H9 (cell line): ENCODE data around the gene HSD17B2. TPM values are rescaled to one million over a fixed set of nuclear protein-coding genes. Genes with fewer than 3 reads are reported as not detected.

ENCODE experiments used
- DNase-seq: peaks from one replicate; pipeline ENCODE4 v3.0.0-alpha.2; 2017
- H2AFZ ChIP-seq: one replicate; pipeline ENCODE4 v1.6.1; 2013; ENCODE audit warnings: mild to moderate bottlenecking, low read length, control low read depth, moderate library complexity
- H2AK5ac ChIP-seq: 2 replicates; pipeline ENCODE4 v1.6.1; 2013; ENCODE audit warnings: low read length, control low read depth, mixed read lengths; ENCODE audit not compliant: insufficient read length
- H2BK120ac ChIP-seq: one replicate; pipeline ENCODE4 v1.6.1; 2013; ENCODE audit warnings: low read depth, mild to moderate bottlenecking, low read length, control low read depth, inconsistent platforms; ENCODE audit not compliant: poor library complexity, severe bottlenecking
- H2BK12ac ChIP-seq: 2 replicates; pipeline ENCODE4 v1.6.1; 2013; ENCODE audit warnings: low read length, control low read depth, mixed read lengths, low read depth; ENCODE audit not compliant: insufficient read length
- H2BK15ac ChIP-seq: 2 replicates; pipeline ENCODE4 v1.6.1; 2013; ENCODE audit warnings: low read depth, low read length, control low read depth
- H2BK20ac ChIP-seq: one replicate; pipeline ENCODE4 v1.6.1; 2013; ENCODE audit warnings: low read depth, mild to moderate bottlenecking, low read length, control low read depth, inconsistent platforms; ENCODE audit not compliant: poor library complexity, severe bottlenecking
- H2BK5ac ChIP-seq: 2 replicates; pipeline ENCODE4 v1.6.1; 2013; ENCODE audit warnings: low read length, control low read depth, mixed read lengths; ENCODE audit not compliant: insufficient read length
- H3K14ac ChIP-seq: 2 replicates; pipeline ENCODE4 v1.6.1; 2013; ENCODE audit warnings: low read length, control low read depth; ENCODE audit not compliant: insufficient read depth
- H3K18ac ChIP-seq: 2 replicates; pipeline ENCODE4 v1.6.1; 2013; ENCODE audit warnings: low read depth, mild to moderate bottlenecking, mixed read lengths, low read length, control low read depth; ENCODE audit not compliant: insufficient read length
- H3K23ac ChIP-seq: 2 replicates; pipeline ENCODE4 v1.6.1; 2013; ENCODE audit warnings: low read length, control low read depth, mixed read lengths, low read depth; ENCODE audit not compliant: insufficient read length
- H3K23me2 ChIP-seq: 2 replicates; pipeline ENCODE4 v1.6.1; 2013; ENCODE audit warnings: low read depth, mild to moderate bottlenecking, mixed read lengths, low read length, control low read depth; ENCODE audit not compliant: insufficient read length, poor library complexity, severe bottlenecking
- H3K27ac ChIP-seq: 2 replicates; pipeline ENCODE4 v1.5.1; 2013; ENCODE audit warnings: low read length, control low read depth, mixed read lengths, low read depth; ENCODE audit not compliant: insufficient read length
- H3K27me3 ChIP-seq: 2 replicates; pipeline ENCODE4 v1.6.1; 2013; ENCODE audit warnings: low read length, control low read depth, inconsistent platforms; ENCODE audit not compliant: insufficient read depth
- H3K4ac ChIP-seq: 2 replicates; pipeline ENCODE4 v1.6.1; 2013; ENCODE audit warnings: low read depth, mild to moderate bottlenecking, control low read depth, inconsistent platforms, low read length, moderate library complexity
- H3K4me1 ChIP-seq: 2 replicates; pipeline ENCODE4 v1.6.1; 2013; ENCODE audit warnings: low read length, control low read depth, inconsistent platforms; ENCODE audit not compliant: insufficient read depth
- H3K4me2 ChIP-seq: 2 replicates; pipeline ENCODE4 v1.6.1; 2013; ENCODE audit warnings: low read length, control low read depth, mixed read lengths; ENCODE audit not compliant: insufficient read length, insufficient read depth
- H3K56ac ChIP-seq: 2 replicates; pipeline ENCODE4 v1.6.1; 2013; ENCODE audit warnings: low read depth, mild to moderate bottlenecking, mixed read lengths, low read length, control low read depth; ENCODE audit not compliant: insufficient read length
- H3K79me1 ChIP-seq: 2 replicates; pipeline ENCODE4 v1.6.1; 2013; ENCODE audit warnings: low read depth, mild to moderate bottlenecking, moderate library complexity, low read length, control low read depth, inconsistent platforms; ENCODE audit not compliant: insufficient read depth, poor library complexity, severe bottlenecking
- H3K79me2 ChIP-seq: 2 replicates; pipeline ENCODE4 v1.6.1; 2013; ENCODE audit warnings: low read length, control low read depth, inconsistent platforms; ENCODE audit not compliant: insufficient read depth
- H3K9ac ChIP-seq: 2 replicates; pipeline ENCODE4 v1.6.1; 2013; ENCODE audit warnings: low read length, control low read depth, mixed read lengths; ENCODE audit not compliant: insufficient read length; ENCODE audit errors: extremely low read depth
- H3K9me3 ChIP-seq: one replicate; pipeline ENCODE4 v1.6.1; 2013; ENCODE audit warnings: low read depth, low read length, inconsistent platforms; ENCODE audit not compliant: control insufficient read depth
- H3T11ph ChIP-seq: one replicate; pipeline ENCODE4 v1.6.1; 2013; ENCODE audit warnings: mild to moderate bottlenecking, low read length, control low read depth, inconsistent platforms
- H4K20me1 ChIP-seq: one replicate; pipeline ENCODE4 v1.6.1; 2013; ENCODE audit not compliant: control insufficient read depth, insufficient read length, insufficient read depth
- H4K5ac ChIP-seq: 2 replicates; pipeline ENCODE4 v1.6.1; 2013; ENCODE audit warnings: low read depth, mild to moderate bottlenecking, mixed read lengths, low read length, control low read depth; ENCODE audit not compliant: insufficient read length
- H4K8ac ChIP-seq: replicated peaks from 2 replicates; pipeline ENCODE4 v1.6.1; 2013; ENCODE audit warnings: low read length, control low read depth, mixed read lengths, low read depth; ENCODE audit not compliant: insufficient read length
- H4K91ac ChIP-seq: 2 replicates; pipeline ENCODE4 v1.6.1; 2013; ENCODE audit warnings: low read depth, mild to moderate bottlenecking, moderate library complexity, mixed read lengths, low read length, control low read depth; ENCODE audit not compliant: insufficient read length
- H3K27ac Mint-ChIP-seq, 3 experiments: 2 replicates in 2 of 3; 3 replicates in 1 of 3; pipeline ENCODE4 v1.8.0; 2020 to 2021; ENCODE audit warnings: mixed read lengths in 3 of 3, mild to moderate bottlenecking in 1 of 3, moderate library complexity in 1 of 3
- H3K27me3 Mint-ChIP-seq: 2 replicates; pipeline ENCODE4 v1.8.0; 2021; ENCODE audit warnings: low read depth, mild to moderate bottlenecking, moderate library complexity, mixed read lengths
- H3K36me3 Mint-ChIP-seq, 3 experiments: 2 replicates in 2 of 3; 3 replicates in 1 of 3; pipeline ENCODE4 v1.8.0; 2020 to 2021; ENCODE audit warnings: low read depth in 3 of 3, mixed read lengths in 3 of 3; ENCODE audit not compliant: insufficient read depth in 1 of 3
- H3K4me1 Mint-ChIP-seq, 2 experiments: 2 replicates each; pipeline ENCODE4 v1.8.0; 2020; ENCODE audit warnings: mixed read lengths in 2 of 2
- H3K4me3 Mint-ChIP-seq, 2 experiments: 2 replicates in 1 of 2; 3 replicates in 1 of 2; pipeline ENCODE4 v1.8.0; 2020 to 2021; ENCODE audit warnings: mild to moderate bottlenecking in 2 of 2, mixed read lengths in 2 of 2, moderate library complexity in 1 of 2
- H3K9me3 Mint-ChIP-seq, 2 experiments: 2 replicates in 1 of 2; 3 replicates in 1 of 2; pipeline ENCODE4 v1.8.0; 2020; ENCODE audit warnings: mild to moderate bottlenecking in 2 of 2, mixed read lengths in 2 of 2, moderate library complexity in 1 of 2
- CTCF ChIP-seq: fragments of 200-600 bp; sonication (generic); conservative IDR thresholded peaks from 3 replicates; pipeline ENCODE4 v1.8.0; 2021; ENCODE audit warnings: antibody characterized with exemption, mild to moderate bottlenecking
- WGBS: extraction: QIAGEN DNeasy Blood & Tissue Kit; methylation state at CpG from one replicate; pipeline ENCODE4 v1.1.7; 2013; ENCODE audit warnings: missing lambda C conversion rate, low lambda C conversion rate, mixed read lengths; ENCODE audit not compliant: insufficient read length; ENCODE audit errors: extremely low coverage; 5-methylcytosine and 5-hydroxymethylcytosine counted together
- total RNA-seq: library from RNA; stranded (reverse); gene quantifications from 2 replicates; pipeline ENCODE4 v1.2.1, GENCODE V29; 2021

Gene HSD17B2
- total RNA-seq, 1 experiment from 2014 or later = not detected

- Histone ChIP-seq H3K23ac (no peak overlapping the region), H3T11ph (no peak overlapping the region), H2BK120ac (no peak overlapping the region), H2AK5ac (no peak overlapping the region), H3K4me2 (no peak overlapping the region), H4K20me1 (no peaks in the 10 kb centered on the region), H3K79me1 (no peaks in the 10 kb centered on the region), H3K18ac (no peak overlapping the region), H3K4me1 (no peaks in the 10 kb centered on the region; the same call in 1 of the 2 replicates), H3K79me2 (no peaks in the 10 kb centered on the region), H2BK15ac (no peak overlapping the region), H2BK20ac (no peak overlapping the region), H4K91ac (no peak overlapping the region), H3K27me3 (no peaks in the 10 kb centered on the region; the same call in 1 of the 2 replicates), H3K9me3 (no peaks in the 10 kb centered on the region), H2BK5ac (no peak overlapping the region), H4K8ac (no peak overlapping the region), H4K5ac (no peak overlapping the region), H3K56ac (no peak overlapping the region), H2BK12ac (no peak overlapping the region), H3K14ac (no peak overlapping the region), H3K23me2 (no peaks in the 10 kb centered on the region), H3K4ac (no peak overlapping the region), H3K27ac (no peak overlapping the region), H3K9ac (no peak overlapping the region), H2AFZ (no peak overlapping the region)
- H3K36me3 Mint-ChIP-seq = no peaks in the 10 kb centered on the region
- no peak overlapping the region; a peak in 1 of 7 replicates for H3K27ac Mint-ChIP-seq
- no peak for DNase-seq
- TF ChIP-seq CTCF = no peak
- H3K9me3 Mint-ChIP-seq = no peaks in the 10 kb centered on the region; a peak in 1 of 5 replicates
- WGBS = no CpG with 5 or more reads among the region's 1 CpG
- no peaks in the 10 kb centered on the region for H3K27me3 Mint-ChIP-seq
- no peak overlapping the region for H3K4me3 Mint-ChIP-seq
- H3K4me1 Mint-ChIP-seq = peaks cover 0 to 2% of the 10 kb centered on the region in 2 experiments; a peak in 1 of 4 replicates
These were observed 81.5 kb downstream of the HSD17B2 start for GRCh38 chr16:82116535-82116934.
